Measurements from ENCODE around the gene ZNF512. TPM values are rescaled to one million over a fixed set of nuclear protein-coding genes. Genes with fewer than 3 reads are reported as not detected.
"Not testable (repeated sequence)": the region's sequence is repeated elsewhere in the genome, so short reads cannot be mapped to it uniquely, and the experiment has no call there.

The ZNF512 gene, protein sequence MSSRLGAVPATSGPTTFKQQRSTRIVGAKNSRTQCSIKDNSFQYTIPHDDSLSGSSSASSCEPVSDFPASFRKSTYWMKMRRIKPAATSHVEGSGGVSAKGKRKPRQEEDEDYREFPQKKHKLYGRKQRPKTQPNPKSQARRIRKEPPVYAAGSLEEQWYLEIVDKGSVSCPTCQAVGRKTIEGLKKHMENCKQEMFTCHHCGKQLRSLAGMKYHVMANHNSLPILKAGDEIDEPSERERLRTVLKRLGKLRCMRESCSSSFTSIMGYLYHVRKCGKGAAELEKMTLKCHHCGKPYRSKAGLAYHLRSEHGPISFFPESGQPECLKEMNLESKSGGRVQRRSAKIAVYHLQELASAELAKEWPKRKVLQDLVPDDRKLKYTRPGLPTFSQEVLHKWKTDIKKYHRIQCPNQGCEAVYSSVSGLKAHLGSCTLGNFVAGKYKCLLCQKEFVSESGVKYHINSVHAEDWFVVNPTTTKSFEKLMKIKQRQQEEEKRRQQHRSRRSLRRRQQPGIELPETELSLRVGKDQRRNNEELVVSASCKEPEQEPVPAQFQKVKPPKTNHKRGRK
- total RNA-seq (10 to 100 TPM; 25.0 to 64.9 TPM), polyA plus RNA-seq (10 to 100 TPM; 10.5 to 12.2 TPM)
- long read RNA-seq, donor 1, transcript ZNF512-201 (14 exons, 3,541 nt), result major isoform, 8 of 38 reads
- long read RNA-seq, donor 1, partial matches to known transcripts, result 24 of 38 reads
- long read RNA-seq, donor 1, other reads (novel, unspliced or antisense), result 0 of 38 reads
- long read RNA-seq, donor 2, partial matches to known transcripts, result 0 of 3 reads
- long read RNA-seq, donor 2, other reads (novel, unspliced or antisense), result 0 of 3 reads
- long read RNA-seq, donor 3, partial matches to known transcripts, result 0 of 1 reads
- long read RNA-seq, donor 3, other reads (novel, unspliced or antisense), result 0 of 1 reads
- long read RNA-seq, donor 4, partial matches to known transcripts, result 0 of 1 reads
- long read RNA-seq, donor 4, other reads (novel, unspliced or antisense), result 0 of 1 reads
- long read RNA-seq, donor 5, transcript ZNF512-201 (14 exons, 3,541 nt), result major isoform, 5 of 8 reads
- long read RNA-seq, donor 5, partial matches to known transcripts, result 0 of 8 reads
- long read RNA-seq, donor 5, other reads (novel, unspliced or antisense), result 0 of 8 reads

DNA sequence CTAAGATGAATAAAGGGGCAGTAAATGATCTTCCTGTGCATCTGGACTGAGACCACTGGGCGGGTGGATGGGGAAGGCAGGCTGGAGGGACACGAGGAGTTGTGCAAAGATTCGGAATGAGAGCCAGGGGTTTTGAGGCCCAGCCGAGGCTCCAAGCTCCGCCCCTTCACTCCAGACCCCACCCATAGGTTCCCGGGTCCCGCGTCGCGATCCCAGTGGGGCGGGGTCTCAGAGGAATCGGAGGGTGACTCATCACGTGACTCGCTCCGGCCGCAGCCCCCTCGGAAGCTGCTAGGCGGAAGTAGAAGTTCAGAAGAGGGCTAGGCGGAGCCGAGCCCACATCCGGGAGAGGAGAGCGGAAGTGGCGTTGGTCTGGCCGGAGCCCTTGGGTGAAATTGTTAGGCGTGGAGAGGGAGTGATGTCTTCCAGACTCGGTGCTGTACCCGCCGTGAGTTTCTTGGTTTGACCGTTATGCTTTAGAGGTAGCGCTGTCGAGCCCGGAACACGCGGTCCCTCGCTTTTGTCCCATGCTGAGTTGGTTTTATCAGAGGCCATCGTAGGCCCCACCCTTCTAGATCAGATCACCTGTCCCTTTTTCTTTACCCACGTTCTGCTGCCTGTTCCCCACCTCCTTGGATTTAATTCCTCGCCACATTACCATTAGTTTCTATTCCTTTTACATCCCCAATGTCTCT, at the start of gene ZNF512:
Gene ZNF512 (plus strand): TSS at position 348 of the 695 bp plus-strand sequence. CDS start 71 bp downstream, at position 419.
- ATAC-seq (ENCODE audit: insufficient read depth, low FRiP score) (peak; percentile 89), DNase-seq (peak; percentile 96 to 97 (median 96))
- peaks cover 0 to 17% (median 5%) of the 10 kb centered on the region in 5 donors for H3K4me1 ChIP-seq (ENCODE audit: control insufficient read depth in 5 of 5, insufficient read depth in 5 of 5, low read length in 5 of 5)
- peak within 1 kb of the TSS; percentile 68 for H3K4me3 ChIP-seq
- no peak for TF ChIP-seq CTCF (IDR thresholded peaks at IDR 0.05; ENCODE audit: control extremely low read depth, extremely low read depth)
- 0 to 1% methylated on average over 38 of the region's 38 CpGs for WGBS, 2 donors
- H3K9ac ChIP-seq (ENCODE audit: insufficient read depth in 1 of 2, low read length in 2 of 2), result peak within 1 kb of the TSS; percentile 64 to 91
- H3K9me3 ChIP-seq (ENCODE audit: control insufficient read depth in 4 of 4, insufficient read depth in 3 of 4, low read length in 3 of 4), result peaks cover 0 to 29% (median 4%) of the 10 kb centered on the region in 4 donors
- no peaks in the 10 kb centered on the region for H3K27me3 ChIP-seq (ENCODE audit: control insufficient read depth in 3 of 3, insufficient read depth in 3 of 3, low read length in 2 of 3)
- peak within 1 kb of the TSS; percentile 47 to 89 for H3K27ac ChIP-seq (ENCODE audit: low read depth in 1 of 2, low read length in 1 of 2)
- H3K36me3 ChIP-seq (ENCODE audit: control insufficient read depth in 4 of 4, insufficient read depth in 4 of 4, low read length in 4 of 4), result peaks cover 0 to 3% (median 0%) of the 10 kb centered on the region in 4 donors

DNA sequence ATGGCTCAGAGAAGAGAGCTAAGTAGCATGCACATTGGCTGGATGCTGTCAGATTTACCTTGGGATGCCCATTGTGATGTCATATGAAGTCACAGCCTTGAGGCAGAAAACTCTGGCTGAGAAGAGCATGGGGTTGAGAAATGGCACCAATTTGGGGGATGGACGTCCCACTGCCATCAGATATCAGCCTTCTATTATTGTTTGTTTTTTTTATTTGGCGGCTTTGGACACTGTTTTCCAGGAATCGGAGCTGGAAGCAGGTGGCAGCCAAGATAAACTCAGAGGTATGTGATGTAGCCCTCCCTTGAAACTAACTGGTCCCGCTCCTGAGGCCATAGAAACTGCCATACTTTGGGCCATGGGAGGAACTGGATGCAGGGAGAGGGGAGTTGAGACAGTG, 45.6 kb upstream of the ZNF512 start:
- ATAC-seq (ENCODE audit: insufficient read depth, low FRiP score) (no peak), DNase-seq (no peak)
- Histone ChIP-seq H3K27ac (ENCODE audit: low read depth in 1 of 2, low read length in 1 of 2) (no peak overlapping the region), H3K27me3 (ENCODE audit: control insufficient read depth in 3 of 3, insufficient read depth in 3 of 3, low read length in 2 of 3) (peaks cover 0 to 2% (median 0%) of the 10 kb centered on the region in 3 donors), H3K4me3 (no peak overlapping the region), H3K4me1 (ENCODE audit: control insufficient read depth in 5 of 5, insufficient read depth in 5 of 5, low read length in 5 of 5) (no peaks in the 10 kb centered on the region), H3K9ac (ENCODE audit: insufficient read depth in 1 of 2, low read length in 2 of 2) (no peak overlapping the region), H3K36me3 (ENCODE audit: control insufficient read depth in 4 of 4, insufficient read depth in 4 of 4, low read length in 4 of 4) (no peaks in the 10 kb centered on the region), H3K9me3 (ENCODE audit: control insufficient read depth in 4 of 4, insufficient read depth in 3 of 4, low read length in 3 of 4) (peaks cover 0 to 2% (median 0%) of the 10 kb centered on the region in 4 donors)
- TF ChIP-seq CTCF (IDR thresholded peaks at IDR 0.05; ENCODE audit: control extremely low read depth, extremely low read depth), result no peak
- WGBS, 2 donors, result 57 to 67% methylated on average over 4 of the region's 4 CpGs

DNA sequence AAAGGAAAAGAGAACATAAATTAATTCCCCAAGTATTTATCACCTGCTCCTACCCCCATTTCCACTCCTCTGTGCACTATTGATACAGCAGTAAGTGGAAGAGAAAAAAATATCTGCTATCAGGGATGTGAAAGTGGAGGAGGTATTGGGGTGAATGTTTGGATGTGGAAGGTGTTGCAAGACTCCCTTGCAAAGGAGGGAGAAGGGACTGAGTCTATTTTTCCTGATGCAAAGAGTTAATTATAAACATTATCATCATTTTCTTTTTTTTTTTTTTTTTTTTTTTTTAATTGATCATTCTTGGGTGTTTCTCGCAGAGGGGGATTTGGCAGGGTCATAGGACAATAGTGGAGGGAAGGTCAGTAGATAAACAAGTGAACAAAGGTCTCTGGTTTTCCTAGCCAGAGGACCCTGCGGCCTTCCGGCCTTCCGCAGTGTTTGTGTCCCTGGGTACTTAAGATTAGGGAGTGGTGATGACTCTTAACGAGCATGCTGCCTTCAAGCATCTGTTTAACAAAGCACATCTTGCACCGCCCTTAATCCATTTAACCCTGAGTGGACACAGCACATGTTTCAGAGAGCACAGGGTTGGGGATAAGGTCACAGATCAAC, 43.9 kb upstream of the ZNF512 start:
- WGBS, 2 donors, result 57 to 71% methylated on average over 3 to 4 of the region's 6 CpGs
- not testable (repeated sequence) for H3K36me3 ChIP-seq (ENCODE audit: control insufficient read depth in 4 of 4, insufficient read depth in 4 of 4, low read length in 4 of 4); H3K9me3 ChIP-seq (ENCODE audit: control insufficient read depth in 4 of 4, insufficient read depth in 3 of 4, low read length in 3 of 4); H3K27ac ChIP-seq (ENCODE audit: low read depth in 1 of 2, low read length in 1 of 2); H3K27me3 ChIP-seq (ENCODE audit: control insufficient read depth in 3 of 3, insufficient read depth in 3 of 3, low read length in 2 of 3); H3K4me3 ChIP-seq; DNase-seq; ATAC-seq (ENCODE audit: insufficient read depth, low FRiP score); H3K4me1 ChIP-seq (ENCODE audit: control insufficient read depth in 5 of 5, insufficient read depth in 5 of 5, low read length in 5 of 5); H3K9ac ChIP-seq (ENCODE audit: insufficient read depth in 1 of 2, low read length in 2 of 2)

GRCh38 chr2:27539649-27540048, 43.2 kb upstream of the ZNF512 start:
- DNase-seq, H3K4me3 ChIP-seq: not testable (repeated sequence)

More at GRCh38 chr2:27539649-27540048, 43.2 kb upstream of the ZNF512 start:
- not testable (repeated sequence) for H3K36me3 ChIP-seq (ENCODE audit: control insufficient read depth in 4 of 4, insufficient read depth in 4 of 4, low read length in 4 of 4); H3K4me1 ChIP-seq (ENCODE audit: control insufficient read depth in 5 of 5, insufficient read depth in 5 of 5, low read length in 5 of 5); H3K9me3 ChIP-seq (ENCODE audit: control insufficient read depth in 4 of 4, insufficient read depth in 3 of 4, low read length in 3 of 4); H3K27me3 ChIP-seq (ENCODE audit: control insufficient read depth in 3 of 3, insufficient read depth in 3 of 3, low read length in 2 of 3); H3K27ac ChIP-seq (ENCODE audit: low read depth in 1 of 2, low read length in 1 of 2); ATAC-seq (ENCODE audit: insufficient read depth, low FRiP score); H3K9ac ChIP-seq (ENCODE audit: insufficient read depth in 1 of 2, low read length in 2 of 2)
- 92 to 98% methylated on average over 5 to 27 of the region's 35 CpGs for WGBS, 2 donors

Measured in lung (tissue), 16 donors.